Measurements from ENCODE around the gene BMP2K. TPM values are rescaled to one million over a fixed set of nuclear protein-coding genes. Genes with fewer than 3 reads are reported as not detected.
"Not testable (repeated sequence)": the region's sequence is repeated elsewhere in the genome, so short reads cannot be mapped to it uniquely, and the experiment has no call there.

BMP2K gene
- total and polyA plus RNA-seq, 4 donors = 19.6 to 95.3 (median 40.4) TPM

DNA sequence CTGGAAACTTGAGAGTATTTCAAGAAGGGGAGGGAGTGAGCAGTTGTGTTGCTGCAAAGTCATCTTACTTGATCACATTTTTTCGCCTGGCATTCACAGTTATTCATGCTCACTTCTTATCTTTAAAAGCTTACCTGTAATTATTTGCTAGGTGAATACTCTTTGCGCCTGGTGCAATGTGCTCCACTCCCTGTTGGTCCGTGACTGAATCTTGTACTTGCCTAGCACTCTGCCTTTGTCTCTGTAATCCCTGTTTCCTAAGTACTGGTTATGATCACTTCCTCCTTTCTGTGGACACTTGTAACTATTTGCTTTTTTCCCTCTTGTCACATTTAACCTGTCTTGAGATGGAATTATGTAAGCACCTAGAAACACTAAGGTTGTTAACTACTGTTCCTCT lies 5.8 kb downstream of the BMP2K start:
- Histone ChIP-seq H3K27ac (ENCODE audit: low read depth, low read length) (no peak overlapping the region), H3K36me3 (ENCODE audit: control insufficient read depth, insufficient read depth, low read length) (no peaks in the 10 kb centered on the region), H3K4me3 (ENCODE audit: low read depth, low read length) (no peak overlapping the region), H3K27me3 (ENCODE audit: control insufficient read depth, insufficient read depth, low read length) (no peaks in the 10 kb centered on the region), H3K4me1 (ENCODE audit: control insufficient read depth, insufficient read depth, low read length) (peaks cover 3% of the 10 kb centered on the region), H3K9me3 (ENCODE audit: control insufficient read depth, insufficient read depth, low read length) (no peaks in the 10 kb centered on the region)
- no peak for DNase-seq (ENCODE audit: low read depth in 4 of 6, low spot score in 6 of 6)
- WGBS (ENCODE audit: insufficient coverage) = 95% methylated on average over 2 of the region's 3 CpGs

DNA sequence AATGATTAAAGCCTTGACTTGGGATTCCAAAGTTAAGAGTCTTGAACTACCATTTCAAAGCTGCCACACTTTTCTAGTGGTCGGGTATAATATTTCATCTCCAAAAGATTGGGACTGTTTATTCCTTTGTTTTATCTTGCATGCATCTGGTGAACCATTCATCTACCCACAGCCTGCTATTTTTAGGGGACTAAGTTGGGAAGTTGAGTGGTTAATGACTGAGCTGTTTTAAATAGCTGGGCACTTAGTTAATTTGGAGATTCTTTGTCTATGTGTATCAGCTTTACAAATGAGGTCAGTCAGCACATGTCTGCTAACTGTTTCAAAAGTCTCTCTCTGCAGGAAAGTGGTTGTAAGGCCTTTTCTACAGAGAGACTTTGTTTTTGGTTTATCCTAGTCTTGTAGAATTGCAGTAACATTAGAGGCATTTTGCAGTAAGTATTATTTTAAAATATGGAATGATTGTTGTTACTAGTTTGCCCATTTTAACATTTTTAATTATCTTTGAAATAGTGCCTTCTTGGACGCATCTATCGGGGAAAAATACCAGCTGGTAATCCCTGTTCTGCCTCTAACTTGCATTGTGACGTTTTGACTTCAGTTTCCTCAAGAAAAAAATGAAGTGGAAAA lies 8.2 kb downstream of the BMP2K start:
- peaks cover 3% of the 10 kb centered on the region for H3K4me1 ChIP-seq (ENCODE audit: control insufficient read depth, insufficient read depth, low read length)
- no peaks in the 10 kb centered on the region for H3K36me3 ChIP-seq (ENCODE audit: control insufficient read depth, insufficient read depth, low read length)
- no peaks in the 10 kb centered on the region for H3K9me3 ChIP-seq (ENCODE audit: control insufficient read depth, insufficient read depth, low read length)
- no peak overlapping the region for H3K4me3 ChIP-seq (ENCODE audit: low read depth, low read length)
- WGBS (ENCODE audit: insufficient coverage) = no CpG with 5 or more reads among the region's 4 CpGs
- H3K27me3 ChIP-seq (ENCODE audit: control insufficient read depth, insufficient read depth, low read length) = no peaks in the 10 kb centered on the region
- DNase-seq (ENCODE audit: low read depth in 4 of 6, low spot score in 6 of 6) = peak in 1 of 6 donors; percentile 32
- H3K27ac ChIP-seq (ENCODE audit: low read depth, low read length) = peak overlapping the region; percentile 0

DNA sequence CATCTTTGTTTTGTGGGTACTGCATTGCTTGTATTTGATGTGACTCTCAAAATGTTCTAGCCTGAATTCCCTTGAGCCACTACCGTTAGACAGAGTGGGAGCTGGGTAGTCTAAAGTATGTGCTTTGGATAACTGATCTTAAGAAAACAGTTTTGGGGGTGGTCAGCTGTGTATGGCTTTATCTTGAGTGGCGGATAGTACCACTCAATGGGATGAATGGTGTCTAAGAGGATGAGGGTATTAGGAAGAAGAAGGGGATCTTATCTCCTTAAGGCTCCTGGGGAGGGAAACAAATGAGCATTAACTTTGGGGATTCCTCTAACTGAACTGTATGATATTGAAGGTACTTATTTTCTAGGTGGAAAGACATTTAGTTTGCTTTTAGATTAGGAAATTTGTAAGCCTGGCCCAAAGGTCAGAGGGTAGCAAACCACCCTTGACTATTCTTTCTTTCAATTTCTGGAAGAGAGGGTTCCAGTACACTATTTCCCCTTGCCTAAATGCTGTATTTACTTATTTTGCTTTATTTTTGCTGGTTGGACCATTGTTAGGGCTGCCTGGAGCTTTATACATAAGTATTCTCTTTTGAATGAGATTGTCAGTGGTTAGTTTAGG lies 11.3 kb downstream of the BMP2K start:
- DNase-seq (ENCODE audit: low read depth in 4 of 6, low spot score in 6 of 6) = no peak
- Histone ChIP-seq H3K27me3 (ENCODE audit: control insufficient read depth, insufficient read depth, low read length) (no peaks in the 10 kb centered on the region), H3K36me3 (ENCODE audit: control insufficient read depth, insufficient read depth, low read length) (no peaks in the 10 kb centered on the region), H3K4me3 (ENCODE audit: low read depth, low read length) (no peak overlapping the region), H3K4me1 (ENCODE audit: control insufficient read depth, insufficient read depth, low read length) (peaks cover 3% of the 10 kb centered on the region), H3K27ac (ENCODE audit: low read depth, low read length) (no peak overlapping the region), H3K9me3 (ENCODE audit: control insufficient read depth, insufficient read depth, low read length) (no peaks in the 10 kb centered on the region)
- WGBS (ENCODE audit: insufficient coverage) = 69% methylated on average over 2 of the region's 2 CpGs

DNA sequence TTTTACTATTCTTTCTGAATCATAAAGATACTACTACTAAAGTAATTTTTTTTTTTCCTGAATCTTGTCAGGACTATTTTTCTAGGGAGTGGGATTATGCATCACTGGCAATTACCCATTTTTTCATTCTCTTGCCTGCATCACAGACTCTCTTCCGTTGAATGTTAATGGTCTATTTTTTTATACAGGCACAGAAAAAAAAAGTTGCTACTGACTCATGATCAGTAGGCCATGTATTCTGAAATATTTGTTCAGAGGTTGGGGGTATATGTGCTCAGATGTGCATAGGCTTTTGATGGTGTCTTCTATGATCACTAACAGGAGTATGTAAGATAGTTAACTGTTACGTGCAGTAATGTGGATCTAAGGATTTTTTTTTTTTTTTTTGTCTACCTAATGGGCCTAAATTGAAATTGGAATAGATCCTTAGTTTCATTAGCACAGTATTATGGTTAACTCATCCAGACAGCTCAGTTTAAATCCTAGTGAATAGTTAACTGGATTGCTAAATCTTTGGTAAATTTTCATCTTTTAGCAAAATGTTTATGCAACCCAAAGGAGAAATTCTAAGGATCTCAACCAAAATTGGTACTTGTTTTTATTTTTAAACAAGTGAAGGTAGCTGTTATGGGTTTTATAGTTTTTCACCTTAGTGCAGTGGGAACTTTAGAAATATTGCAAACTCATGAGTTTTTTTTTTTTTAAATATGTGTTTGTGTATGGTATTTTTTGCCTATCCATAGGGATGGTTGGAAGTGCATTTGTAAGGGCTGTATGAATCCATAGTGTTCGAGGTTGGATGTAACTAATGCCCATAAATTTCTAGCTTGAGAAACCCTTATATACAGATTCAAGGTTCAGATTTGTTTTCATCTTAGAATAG lies 12.1 kb downstream of the BMP2K start:
- Histone ChIP-seq H3K9me3 (ENCODE audit: control insufficient read depth, insufficient read depth, low read length) (no peaks in the 10 kb centered on the region), H3K36me3 (ENCODE audit: control insufficient read depth, insufficient read depth, low read length) (no peaks in the 10 kb centered on the region), H3K4me3 (ENCODE audit: low read depth, low read length) (no peak overlapping the region), H3K4me1 (ENCODE audit: control insufficient read depth, insufficient read depth, low read length) (peaks cover 3% of the 10 kb centered on the region), H3K27me3 (ENCODE audit: control insufficient read depth, insufficient read depth, low read length) (no peaks in the 10 kb centered on the region), H3K27ac (ENCODE audit: low read depth, low read length) (no peak overlapping the region)
- no peak for DNase-seq (ENCODE audit: low read depth in 4 of 6, low spot score in 6 of 6)
- WGBS (ENCODE audit: insufficient coverage) = no CpG with 5 or more reads among the region's 3 CpGs

DNA sequence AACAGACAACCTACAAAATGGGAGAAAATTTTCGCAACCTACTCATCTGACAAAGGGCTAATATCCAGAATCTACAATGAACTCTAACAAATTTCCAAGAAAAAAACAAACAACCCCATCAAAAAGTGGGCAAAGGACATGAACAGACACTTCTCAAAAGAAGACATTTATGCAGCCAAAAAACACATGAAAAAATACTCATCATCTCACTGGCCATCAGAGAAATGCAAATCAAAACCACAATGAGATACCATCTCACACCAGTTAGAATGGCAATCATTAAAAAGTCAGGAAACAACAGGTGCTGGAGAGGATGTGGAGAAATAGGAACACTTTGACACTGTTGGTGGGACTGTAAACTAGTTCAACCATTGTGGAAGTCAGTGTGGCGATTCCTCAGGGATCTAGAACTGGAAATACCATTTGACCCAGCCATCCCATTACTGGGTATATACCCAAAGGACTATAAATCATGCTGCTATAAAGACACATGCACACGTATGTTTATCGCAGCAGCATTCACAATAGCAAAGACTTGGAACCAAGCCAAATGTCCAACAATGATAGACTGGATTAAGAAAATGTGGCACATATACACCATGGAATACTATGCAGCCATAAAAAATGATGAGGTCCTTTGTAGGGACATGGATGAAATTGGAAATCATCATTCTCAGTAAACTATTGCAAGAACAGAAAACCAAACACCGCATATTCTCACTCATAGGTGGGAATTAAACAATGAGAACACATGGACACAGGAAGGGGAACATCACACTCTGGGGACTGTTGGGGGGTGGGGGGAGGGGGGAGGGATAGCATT lies 19.7 kb downstream of the BMP2K start:
- not testable (repeated sequence) for H3K27ac ChIP-seq (ENCODE audit: low read depth, low read length); H3K27me3 ChIP-seq (ENCODE audit: control insufficient read depth, insufficient read depth, low read length); H3K36me3 ChIP-seq (ENCODE audit: control insufficient read depth, insufficient read depth, low read length); H3K4me1 ChIP-seq (ENCODE audit: control insufficient read depth, insufficient read depth, low read length); H3K4me3 ChIP-seq (ENCODE audit: low read depth, low read length); H3K9me3 ChIP-seq (ENCODE audit: control insufficient read depth, insufficient read depth, low read length); DNase-seq (ENCODE audit: low read depth in 4 of 6, low spot score in 6 of 6)
- no CpG with 5 or more reads among the region's 5 CpGs for WGBS (ENCODE audit: insufficient coverage)

DNA sequence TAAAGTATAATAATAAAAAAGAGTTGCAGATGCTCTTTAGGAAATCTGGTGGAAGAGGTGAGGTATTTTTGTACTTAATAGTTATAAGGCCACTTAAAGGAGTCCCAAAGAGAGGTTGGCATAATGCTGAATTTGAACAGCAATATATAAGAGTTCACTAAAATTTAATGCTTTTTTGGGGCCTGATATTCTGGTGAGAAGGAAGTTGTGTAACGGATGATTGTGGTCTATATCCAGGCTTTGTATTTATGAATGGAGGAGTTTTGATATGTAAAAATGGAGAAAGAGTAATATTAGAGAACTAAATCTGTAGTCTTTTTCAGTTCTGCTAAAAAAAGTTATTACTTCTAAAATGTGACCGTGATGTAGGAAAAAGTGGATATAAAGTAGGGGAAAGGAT lies 20.4 kb downstream of the BMP2K start:
- Histone ChIP-seq H3K9me3 (ENCODE audit: control insufficient read depth, insufficient read depth, low read length) (no peaks in the 10 kb centered on the region), H3K4me3 (ENCODE audit: low read depth, low read length) (no peak overlapping the region), H3K27me3 (ENCODE audit: control insufficient read depth, insufficient read depth, low read length) (no peaks in the 10 kb centered on the region), H3K27ac (ENCODE audit: low read depth, low read length) (no peak overlapping the region), H3K4me1 (ENCODE audit: control insufficient read depth, insufficient read depth, low read length) (no peaks in the 10 kb centered on the region), H3K36me3 (ENCODE audit: control insufficient read depth, insufficient read depth, low read length) (no peaks in the 10 kb centered on the region)
- DNase-seq (ENCODE audit: low read depth in 4 of 6, low spot score in 6 of 6) = no peak
- WGBS (ENCODE audit: insufficient coverage) = 60% methylated on average over 2 of the region's 2 CpGs

DNA sequence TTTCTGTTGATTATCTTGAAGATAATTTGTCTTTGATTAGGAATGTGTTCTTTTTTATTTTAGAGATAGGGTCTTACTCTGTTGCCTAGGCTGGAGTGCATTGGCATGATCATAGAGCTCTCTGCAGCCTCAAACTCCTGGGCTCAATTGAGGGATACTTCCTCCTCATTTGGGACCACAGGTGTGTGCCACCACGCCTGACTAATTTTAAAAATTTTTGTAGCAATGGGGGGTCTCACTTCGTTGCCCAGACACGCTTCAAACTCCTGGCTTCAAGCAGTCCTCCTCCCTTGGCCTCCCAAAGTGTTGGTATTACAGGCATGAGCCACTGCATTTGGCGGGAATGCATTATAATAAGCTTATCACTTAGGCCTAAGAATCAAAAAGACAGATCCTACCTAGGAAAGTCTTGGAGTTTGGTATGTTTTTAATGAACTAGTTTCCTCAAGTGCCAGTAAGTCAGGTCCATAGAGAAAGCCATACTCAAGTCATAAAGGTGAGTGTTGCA lies 21.7 kb downstream of the BMP2K start:
- Histone ChIP-seq H3K4me3 (ENCODE audit: low read depth, low read length) (no peak overlapping the region), H3K9me3 (ENCODE audit: control insufficient read depth, insufficient read depth, low read length) (no peaks in the 10 kb centered on the region), H3K27me3 (ENCODE audit: control insufficient read depth, insufficient read depth, low read length) (no peaks in the 10 kb centered on the region), H3K27ac (ENCODE audit: low read depth, low read length) (no peak overlapping the region), H3K36me3 (ENCODE audit: control insufficient read depth, insufficient read depth, low read length) (no peaks in the 10 kb centered on the region), H3K4me1 (ENCODE audit: control insufficient read depth, insufficient read depth, low read length) (no peaks in the 10 kb centered on the region)
- WGBS (ENCODE audit: insufficient coverage) = 100% methylated on average over 1 of the region's 4 CpGs
- DNase-seq (ENCODE audit: low read depth in 4 of 6, low spot score in 6 of 6) = no peak

DNA sequence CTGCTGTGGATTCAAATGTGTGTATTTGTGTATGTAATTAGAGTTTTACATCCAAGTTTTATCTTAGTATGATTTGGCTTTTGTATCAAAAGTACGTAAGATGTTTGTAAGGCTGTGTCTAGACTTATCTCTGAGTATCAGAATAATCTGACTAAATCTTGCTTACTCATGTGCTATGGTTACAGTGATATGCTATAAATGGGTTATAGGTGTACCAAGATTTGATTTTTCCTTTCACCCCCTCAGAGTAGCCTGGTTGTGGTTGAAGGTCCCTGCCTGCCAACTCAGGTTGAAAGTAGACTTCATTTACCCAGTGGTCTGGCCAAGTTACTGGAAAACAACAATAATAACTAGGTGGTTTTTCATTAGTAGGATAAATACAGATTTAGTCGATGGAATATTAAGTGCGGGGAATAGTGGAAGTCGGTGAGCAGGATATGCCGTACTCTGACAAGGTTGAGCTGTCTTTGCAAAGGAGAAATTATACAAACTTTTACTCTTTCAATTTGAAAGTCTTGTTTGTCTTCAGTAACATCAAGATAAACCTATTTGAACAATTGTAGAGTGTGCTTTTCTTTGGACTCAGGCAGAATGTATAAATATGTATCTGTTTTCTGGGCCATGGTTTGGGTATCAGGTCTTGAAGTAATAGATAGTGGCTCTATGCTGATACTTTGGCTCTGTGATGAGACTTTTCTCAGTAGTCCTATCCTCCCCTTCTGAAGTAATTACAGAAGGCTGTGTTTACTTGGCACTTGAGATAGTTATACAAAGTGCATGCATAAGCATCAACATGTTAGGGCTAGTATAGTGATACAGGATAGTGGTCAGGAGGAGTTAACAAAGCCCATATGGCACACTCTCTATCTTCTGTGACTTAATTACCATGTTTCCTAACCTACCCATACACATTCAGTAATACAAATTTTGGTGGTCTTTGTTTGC lies 23.7 kb downstream of the BMP2K start:
- no peak overlapping the region for H3K27ac ChIP-seq (ENCODE audit: low read depth, low read length)
- H3K4me1 ChIP-seq (ENCODE audit: control insufficient read depth, insufficient read depth, low read length) = no peaks in the 10 kb centered on the region
- no peak overlapping the region for H3K4me3 ChIP-seq (ENCODE audit: low read depth, low read length)
- DNase-seq (ENCODE audit: low read depth in 4 of 6, low spot score in 6 of 6) = no peak
- WGBS (ENCODE audit: insufficient coverage) = no CpG with 5 or more reads among the region's 5 CpGs
- H3K27me3 ChIP-seq (ENCODE audit: control insufficient read depth, insufficient read depth, low read length) = no peaks in the 10 kb centered on the region
- no peaks in the 10 kb centered on the region for H3K9me3 ChIP-seq (ENCODE audit: control insufficient read depth, insufficient read depth, low read length)
- H3K36me3 ChIP-seq (ENCODE audit: control insufficient read depth, insufficient read depth, low read length) = no peaks in the 10 kb centered on the region

Measured in spinal cord (tissue), 10 donors.